Measurements from ENCODE around the gene TACR1.

TACR1 gene

GRCh38 chr2:75025633-75026380, 173.5 kb downstream of the TACR1 start:
- DNase-seq (ENCODE audit: low spot score in 2 of 2) (no peak), ATAC-seq (replicated peaks; ENCODE audit: extremely low read depth, poor library complexity, severe bottlenecking) (no peak)
- Mint-ChIP-seq H3K27ac (ENCODE audit: low read depth) (no peak overlapping the region), H3K9me3 (no peaks in the 10 kb centered on the region), H3K27me3 (no peaks in the 10 kb centered on the region), H3K4me1 (peaks cover 6% of the 10 kb centered on the region), H3K4me3 (no peak overlapping the region), H3K36me3 (ENCODE audit: insufficient read depth) (no peaks in the 10 kb centered on the region)

- DNase-seq (ENCODE audit: low spot score in 2 of 2) (no peak), ATAC-seq (replicated peaks; ENCODE audit: extremely low read depth, poor library complexity, severe bottlenecking) (no peak)
- H3K36me3 Mint-ChIP-seq (ENCODE audit: insufficient read depth), result no peaks in the 10 kb centered on the region
- H3K4me1 Mint-ChIP-seq, result peaks cover under 1% of the 10 kb centered on the region
- no peaks in the 10 kb centered on the region for H3K27me3 Mint-ChIP-seq
- no peak overlapping the region for H3K4me3 Mint-ChIP-seq
- no peaks in the 10 kb centered on the region for H3K9me3 Mint-ChIP-seq
- H3K27ac Mint-ChIP-seq (ENCODE audit: low read depth), result no peak overlapping the region
Observed at GRCh38 chr2:75025216-75025615, 174.1 kb downstream of the TACR1 start.

GRCh38 chr2:75023666-75024455, 175.5 kb downstream of the TACR1 start:
- H3K27ac Mint-ChIP-seq (ENCODE audit: low read depth), result no peak overlapping the region
- ATAC-seq (replicated peaks; ENCODE audit: extremely low read depth, poor library complexity, severe bottlenecking), result no peak

GRCh38 chr2:75022516-75022915, 176.8 kb downstream of the TACR1 start:
- no peak for ATAC-seq (replicated peaks; ENCODE audit: extremely low read depth, poor library complexity, severe bottlenecking)
- DNase-seq (ENCODE audit: low spot score in 2 of 2), result no peak

More at GRCh38 chr2:75023666-75024455, 175.5 kb downstream of the TACR1 start:
- Mint-ChIP-seq H3K4me1 (no peaks in the 10 kb centered on the region), H3K9me3 (no peaks in the 10 kb centered on the region), H3K4me3 (no peak overlapping the region), H3K27me3 (no peaks in the 10 kb centered on the region), H3K36me3 (ENCODE audit: insufficient read depth) (no peaks in the 10 kb centered on the region)
- no peak for DNase-seq (ENCODE audit: low spot score in 2 of 2)

GRCh38 chr2:75021672-75022071, 177.6 kb downstream of the TACR1 start:
- Mint-ChIP-seq H3K27ac (ENCODE audit: low read depth) (no peak overlapping the region), H3K36me3 (ENCODE audit: insufficient read depth) (no peaks in the 10 kb centered on the region), H3K4me1 (no peaks in the 10 kb centered on the region), H3K9me3 (no peaks in the 10 kb centered on the region), H3K4me3 (no peak overlapping the region), H3K27me3 (no peaks in the 10 kb centered on the region)
- DNase-seq (ENCODE audit: low spot score in 2 of 2) (no peak), ATAC-seq (replicated peaks; ENCODE audit: extremely low read depth, poor library complexity, severe bottlenecking) (no peak)

More at GRCh38 chr2:75022516-75022915, 176.8 kb downstream of the TACR1 start:
- Mint-ChIP-seq H3K27ac (ENCODE audit: low read depth) (no peak overlapping the region), H3K4me1 (no peaks in the 10 kb centered on the region), H3K4me3 (no peak overlapping the region), H3K27me3 (no peaks in the 10 kb centered on the region), H3K9me3 (no peaks in the 10 kb centered on the region), H3K36me3 (ENCODE audit: insufficient read depth) (no peaks in the 10 kb centered on the region)

- no peak overlapping the region for H3K27ac Mint-ChIP-seq (ENCODE audit: low read depth)
- no peaks in the 10 kb centered on the region for H3K27me3 Mint-ChIP-seq
- ATAC-seq (replicated peaks; ENCODE audit: extremely low read depth, poor library complexity, severe bottlenecking) (no peak), DNase-seq (ENCODE audit: low spot score in 2 of 2) (no peak)
- no peaks in the 10 kb centered on the region for H3K36me3 Mint-ChIP-seq (ENCODE audit: insufficient read depth)
- no peaks in the 10 kb centered on the region for H3K4me1 Mint-ChIP-seq
- no peak overlapping the region for H3K4me3 Mint-ChIP-seq
- no peaks in the 10 kb centered on the region for H3K9me3 Mint-ChIP-seq
Observed at GRCh38 chr2:75020476-75020875, 178.8 kb downstream of the TACR1 start.

GRCh38 chr2:75019790-75020189, 179.5 kb downstream of the TACR1 start:
- Mint-ChIP-seq H3K9me3 (no peaks in the 10 kb centered on the region), H3K4me1 (no peaks in the 10 kb centered on the region), H3K27me3 (no peaks in the 10 kb centered on the region), H3K4me3 (no peak overlapping the region), H3K27ac (ENCODE audit: low read depth) (no peak overlapping the region), H3K36me3 (ENCODE audit: insufficient read depth) (no peaks in the 10 kb centered on the region)
- ATAC-seq (replicated peaks; ENCODE audit: extremely low read depth, poor library complexity, severe bottlenecking), result no peak
- no peak for DNase-seq (ENCODE audit: low spot score in 2 of 2)

GRCh38 chr2:75018162-75018561, 181.2 kb downstream of the TACR1 start:
- H3K27me3 Mint-ChIP-seq, result no peaks in the 10 kb centered on the region
- H3K4me1 Mint-ChIP-seq, result no peaks in the 10 kb centered on the region
- DNase-seq (ENCODE audit: low spot score in 2 of 2), result no peak
- no peak overlapping the region for H3K27ac Mint-ChIP-seq (ENCODE audit: low read depth)
- H3K9me3 Mint-ChIP-seq, result no peaks in the 10 kb centered on the region
- no peaks in the 10 kb centered on the region for H3K36me3 Mint-ChIP-seq (ENCODE audit: insufficient read depth)
- ATAC-seq (replicated peaks; ENCODE audit: extremely low read depth, poor library complexity, severe bottlenecking), result no peak
- H3K4me3 Mint-ChIP-seq, result no peak overlapping the region

GRCh38 chr2:75012080-75012479, 187.2 kb downstream of the TACR1 start:
- Mint-ChIP-seq H3K27ac (ENCODE audit: low read depth) (no peak overlapping the region), H3K27me3 (no peaks in the 10 kb centered on the region), H3K9me3 (no peaks in the 10 kb centered on the region), H3K36me3 (ENCODE audit: insufficient read depth) (no peaks in the 10 kb centered on the region), H3K4me1 (no peaks in the 10 kb centered on the region), H3K4me3 (no peak overlapping the region)
- DNase-seq (ENCODE audit: low spot score in 2 of 2) (no peak), ATAC-seq (replicated peaks; ENCODE audit: extremely low read depth, poor library complexity, severe bottlenecking) (no peak)

- DNase-seq (ENCODE audit: low spot score in 2 of 2) (no peak), ATAC-seq (replicated peaks; ENCODE audit: extremely low read depth, poor library complexity, severe bottlenecking) (no peak)
- H3K4me1 Mint-ChIP-seq, result no peaks in the 10 kb centered on the region
- no peaks in the 10 kb centered on the region for H3K36me3 Mint-ChIP-seq (ENCODE audit: insufficient read depth)
- H3K27ac Mint-ChIP-seq (ENCODE audit: low read depth), result no peak overlapping the region
- H3K27me3 Mint-ChIP-seq, result no peaks in the 10 kb centered on the region
- no peak overlapping the region for H3K4me3 Mint-ChIP-seq
- H3K9me3 Mint-ChIP-seq, result no peaks in the 10 kb centered on the region
Observed at GRCh38 chr2:75010571-75010970, 188.7 kb downstream of the TACR1 start.

GRCh38 chr2:75007819-75008218, 191.5 kb downstream of the TACR1 start:
- Mint-ChIP-seq H3K36me3 (ENCODE audit: insufficient read depth) (no peaks in the 10 kb centered on the region), H3K4me1 (no peaks in the 10 kb centered on the region), H3K4me3 (no peak overlapping the region), H3K27me3 (no peaks in the 10 kb centered on the region), H3K27ac (ENCODE audit: low read depth) (no peak overlapping the region), H3K9me3 (no peaks in the 10 kb centered on the region)
- ATAC-seq (replicated peaks; ENCODE audit: extremely low read depth, poor library complexity, severe bottlenecking), result no peak
- DNase-seq (ENCODE audit: low spot score in 2 of 2), result no peak

GRCh38 chr2:75007061-75007460, 192.3 kb downstream of the TACR1 start:
- Mint-ChIP-seq H3K27me3 (no peaks in the 10 kb centered on the region), H3K9me3 (no peaks in the 10 kb centered on the region), H3K4me3 (no peak overlapping the region), H3K27ac (ENCODE audit: low read depth) (no peak overlapping the region), H3K4me1 (no peaks in the 10 kb centered on the region), H3K36me3 (ENCODE audit: insufficient read depth) (no peaks in the 10 kb centered on the region)
- no peak for ATAC-seq (replicated peaks; ENCODE audit: extremely low read depth, poor library complexity, severe bottlenecking)
- no peak for DNase-seq (ENCODE audit: low spot score in 2 of 2)

GRCh38 chr2:75006041-75006440, 193.3 kb downstream of the TACR1 start:
- Mint-ChIP-seq H3K36me3 (ENCODE audit: insufficient read depth) (no peaks in the 10 kb centered on the region), H3K27me3 (no peaks in the 10 kb centered on the region), H3K27ac (ENCODE audit: low read depth) (no peak overlapping the region), H3K4me3 (no peak overlapping the region), H3K4me1 (no peaks in the 10 kb centered on the region), H3K9me3 (no peaks in the 10 kb centered on the region)
- ATAC-seq (replicated peaks; ENCODE audit: extremely low read depth, poor library complexity, severe bottlenecking) (no peak), DNase-seq (ENCODE audit: low spot score in 2 of 2) (no peak)
